ENCODE results near the gene FTCD.
"Not testable (repeated sequence)": the region's sequence is repeated elsewhere in the genome, so short reads cannot be mapped to it uniquely, and the experiment has no call there.

The FTCD gene

DNA sequence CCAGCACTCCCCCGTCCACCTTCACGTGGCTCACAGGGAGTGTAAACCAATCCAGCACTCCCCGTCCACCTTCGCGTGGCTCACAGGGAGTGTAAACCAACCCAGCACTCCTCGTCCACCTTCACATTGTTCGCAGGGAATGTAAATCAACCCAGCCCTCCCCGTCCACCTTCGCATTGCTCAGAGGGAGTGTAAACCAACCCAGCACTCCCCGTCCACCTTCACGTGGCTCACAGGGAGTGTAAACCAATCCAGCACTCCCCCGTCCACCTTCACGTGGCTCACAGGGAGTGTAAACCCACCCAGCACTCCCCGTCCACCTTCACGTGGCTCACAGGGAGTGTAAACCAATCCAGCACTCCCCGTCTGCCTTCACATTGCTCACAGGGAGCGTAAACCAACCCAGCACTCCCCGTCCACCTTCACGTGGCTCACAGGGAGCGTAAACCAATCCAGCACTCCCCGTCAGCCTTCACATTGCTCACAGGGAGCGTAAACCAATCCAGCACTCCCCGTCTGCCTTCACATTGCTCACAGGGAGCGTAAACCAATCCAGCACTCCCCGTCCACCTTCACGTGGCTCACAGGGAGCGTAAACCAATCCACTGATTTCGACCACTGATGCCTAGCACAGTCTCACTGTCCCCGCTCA, 14.9 kb downstream of the FTCD start:
- not testable (repeated sequence) for DNase-seq (ENCODE audit: low read depth in 3 of 3, low spot score in 1 of 3)

- no peak for DNase-seq (ENCODE audit: low read depth in 3 of 3, low spot score in 1 of 3)
Observed at GRCh38 chr21:46139686-46140085, 15.7 kb downstream of the FTCD start.

DNA sequence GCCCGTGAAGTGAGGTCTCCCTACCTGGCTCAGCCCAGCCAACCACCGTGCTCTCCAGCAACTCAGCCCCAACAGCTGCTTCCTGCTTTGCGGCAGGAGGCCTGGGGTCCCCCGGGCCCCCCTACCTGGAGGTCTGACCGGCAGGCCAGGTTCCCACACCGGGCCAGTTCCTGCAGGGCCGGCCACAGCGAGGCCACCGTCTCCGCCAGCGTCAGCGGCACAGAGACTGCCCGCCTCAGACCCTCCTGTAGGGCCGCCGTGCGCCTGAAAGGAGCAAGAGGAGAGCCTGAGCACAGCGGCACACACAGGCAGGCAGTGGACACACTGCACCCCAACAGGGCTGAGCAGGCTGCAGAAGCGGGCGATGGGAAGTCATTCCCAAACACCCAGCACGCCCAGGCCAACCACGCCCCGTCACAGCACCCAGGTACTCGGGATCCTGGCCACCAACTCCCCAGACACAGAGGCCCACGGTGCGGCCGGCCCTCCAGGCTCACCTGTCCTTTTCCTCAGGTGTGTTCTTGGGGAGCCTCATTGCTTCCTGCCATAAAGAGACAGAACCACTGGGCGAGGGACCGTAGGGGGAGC, 16.9 kb downstream of the FTCD start:
- no peak for DNase-seq (ENCODE audit: low read depth in 3 of 3, low spot score in 1 of 3)

DNA sequence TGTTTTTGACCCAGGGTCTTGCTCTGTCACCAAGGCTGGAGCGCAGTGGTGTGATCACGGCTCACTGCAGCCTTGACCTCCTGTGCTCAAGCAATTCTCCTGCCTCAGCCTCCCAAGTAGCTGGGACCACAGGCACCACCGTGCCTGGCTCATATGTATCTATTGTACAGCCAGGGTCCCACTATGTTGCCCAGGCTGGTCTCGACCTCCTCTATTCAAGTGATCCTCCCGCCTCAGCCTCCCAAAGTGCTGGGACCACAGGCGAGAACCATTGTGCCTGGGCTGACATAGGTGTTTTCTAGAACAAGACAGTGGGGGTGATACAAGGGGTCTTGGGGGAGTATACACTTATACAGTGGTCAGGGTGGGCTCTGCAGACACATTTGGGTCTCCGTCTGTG, 17.5 kb downstream of the FTCD start:
- DNase-seq (ENCODE audit: low read depth in 3 of 3, low spot score in 1 of 3) = no peak

DNA sequence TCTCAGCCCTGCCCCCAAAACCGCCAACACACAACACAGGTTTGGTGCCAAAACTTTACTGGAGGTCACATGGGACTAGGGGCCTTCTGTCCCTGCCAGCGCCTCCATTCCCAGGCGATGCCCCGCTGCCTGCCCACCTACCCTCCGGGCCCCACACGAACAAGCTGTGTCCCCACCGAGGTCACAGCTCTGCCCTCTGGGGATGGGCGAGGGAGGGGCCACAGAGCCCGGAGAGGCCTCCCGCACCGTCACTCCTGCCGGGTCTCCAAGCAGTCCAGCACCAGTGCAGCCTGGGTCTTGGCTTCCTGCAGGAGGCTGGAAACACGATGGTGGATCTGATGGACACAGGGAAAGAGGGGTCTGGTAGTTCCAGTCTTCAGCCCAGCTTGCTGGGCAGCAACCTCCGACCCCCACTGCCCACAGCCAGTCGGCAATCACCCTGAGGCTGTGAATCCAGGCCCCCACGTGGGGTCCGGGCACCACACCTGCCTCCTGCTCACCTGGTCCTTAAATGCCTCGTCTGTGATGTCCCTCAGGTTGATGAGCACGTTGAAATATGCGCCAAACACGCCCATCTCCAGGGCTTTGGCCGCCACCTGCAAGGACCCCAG, 18.5 kb downstream of the FTCD start:
- no peak for DNase-seq (ENCODE audit: low read depth in 3 of 3, low spot score in 1 of 3)

DNA sequence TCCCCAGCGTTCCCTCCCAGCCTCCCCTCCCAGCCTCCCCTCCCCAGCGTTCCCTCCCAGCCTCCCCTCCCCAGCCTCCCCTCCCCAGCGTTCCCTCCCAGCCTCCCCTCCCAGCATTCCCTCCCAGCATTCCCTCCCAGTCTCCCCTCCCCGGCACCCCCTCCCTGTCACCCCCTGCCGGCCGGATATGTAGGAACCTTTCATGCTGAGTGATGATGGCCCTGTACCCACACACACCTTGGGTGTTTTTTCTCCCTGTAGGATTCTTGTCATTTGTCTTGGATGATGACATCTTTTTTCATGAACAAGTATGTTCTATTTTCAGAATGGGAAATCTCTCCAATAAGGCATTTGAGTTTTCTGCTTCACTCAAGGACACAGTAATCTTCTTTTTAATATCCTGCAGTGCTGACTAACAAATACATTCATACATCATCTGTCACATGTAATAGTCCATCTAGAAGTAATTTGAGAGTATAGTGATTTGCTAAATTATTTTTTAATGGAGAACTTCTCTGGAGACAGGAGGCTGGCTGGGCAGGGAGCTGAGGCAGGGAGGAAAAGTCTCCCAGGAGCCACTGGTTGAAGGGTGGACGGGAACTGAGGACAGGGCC, 19.5 kb downstream of the FTCD start:
- DNase-seq (ENCODE audit: low read depth in 3 of 3, low spot score in 1 of 3) = no peak

DNA sequence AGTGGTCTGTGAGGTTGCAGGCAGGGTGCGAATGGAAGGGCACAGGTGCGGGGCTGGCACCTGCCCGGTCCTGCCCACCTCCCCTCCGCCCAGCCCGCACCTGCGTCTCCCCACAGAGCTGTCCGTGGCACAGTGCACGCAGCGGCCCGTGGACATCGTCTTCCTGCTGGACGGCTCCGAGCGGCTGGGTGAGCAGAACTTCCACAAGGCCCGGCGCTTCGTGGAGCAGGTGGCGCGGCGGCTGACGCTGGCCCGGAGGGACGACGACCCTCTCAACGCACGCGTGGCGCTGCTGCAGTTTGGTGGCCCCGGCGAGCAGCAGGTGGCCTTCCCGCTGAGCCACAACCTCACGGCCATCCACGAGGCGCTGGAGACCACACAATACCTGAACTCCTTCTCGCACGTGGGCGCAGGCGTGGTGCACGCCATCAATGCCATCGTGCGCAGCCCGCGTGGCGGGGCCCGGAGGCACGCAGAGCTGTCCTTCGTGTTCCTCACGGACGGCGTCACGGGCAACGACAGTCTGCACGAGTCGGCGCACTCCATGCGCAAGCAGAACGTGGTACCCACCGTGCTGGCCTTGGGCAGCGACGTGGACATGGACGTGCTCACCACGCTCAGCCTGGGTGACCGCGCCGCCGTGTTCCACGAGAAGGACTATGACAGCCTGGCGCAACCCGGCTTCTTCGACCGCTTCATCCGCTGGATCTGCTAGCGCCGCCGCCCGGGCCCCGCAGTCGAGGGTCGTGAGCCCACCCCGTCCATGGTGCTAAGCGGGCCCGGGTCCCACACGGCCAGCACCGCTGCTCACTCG, 23.3 kb downstream of the FTCD start:
- no peak for DNase-seq (ENCODE audit: low read depth in 3 of 3, low spot score in 1 of 3)

- no peak for DNase-seq (ENCODE audit: low read depth in 3 of 3, low spot score in 1 of 3)
Observed at GRCh38 chr21:46131588-46131837, 23.9 kb downstream of the FTCD start.

DNA sequence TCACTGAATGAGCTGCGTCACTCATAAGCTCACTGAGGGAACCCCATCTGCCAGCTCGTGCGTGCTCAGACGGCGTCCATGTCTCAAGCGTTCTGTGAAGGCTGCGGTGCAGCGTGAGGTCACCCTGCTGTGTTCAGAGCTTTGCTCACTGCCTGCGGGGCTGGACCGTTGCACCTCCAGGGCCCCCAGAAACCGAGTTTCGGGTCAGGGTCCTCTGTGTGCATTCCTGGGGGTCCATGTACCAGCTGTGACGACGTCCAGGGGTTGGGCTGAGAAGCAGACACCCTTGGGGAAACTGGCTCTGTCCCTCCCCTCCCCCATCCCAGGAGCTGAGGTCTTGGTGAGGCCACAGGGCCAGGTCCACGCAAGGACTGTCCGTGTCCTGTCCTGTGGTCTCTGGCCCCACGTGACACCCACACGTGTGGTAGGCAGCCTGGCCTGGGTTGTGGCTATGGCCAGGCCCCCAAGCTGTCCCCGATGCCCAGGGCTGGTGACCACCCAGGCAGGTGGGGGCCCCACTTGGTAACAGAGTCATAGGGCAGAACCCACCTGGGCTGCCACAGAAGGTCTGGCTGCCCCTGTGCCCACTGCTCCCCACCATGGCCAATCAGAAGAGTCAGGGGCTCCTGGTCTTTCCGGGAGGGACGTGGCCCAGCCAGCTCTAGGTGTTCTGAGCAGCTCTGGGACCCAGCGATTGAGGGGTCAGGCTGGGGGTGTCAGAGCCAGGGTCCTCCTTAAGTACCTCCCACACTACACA, 24.4 kb downstream of the FTCD start:
- DNase-seq (ENCODE audit: low read depth in 3 of 3, low spot score in 1 of 3) = no peak

- no peak for DNase-seq (ENCODE audit: low read depth in 3 of 3, low spot score in 1 of 3)
Observed at GRCh38 chr21:46129846-46130651, 25.3 kb downstream of the FTCD start.

- DNase-seq (ENCODE audit: low read depth in 3 of 3, low spot score in 1 of 3) = no peak
Observed at GRCh38 chr21:46128933-46129571, 26.3 kb downstream of the FTCD start.

DNA sequence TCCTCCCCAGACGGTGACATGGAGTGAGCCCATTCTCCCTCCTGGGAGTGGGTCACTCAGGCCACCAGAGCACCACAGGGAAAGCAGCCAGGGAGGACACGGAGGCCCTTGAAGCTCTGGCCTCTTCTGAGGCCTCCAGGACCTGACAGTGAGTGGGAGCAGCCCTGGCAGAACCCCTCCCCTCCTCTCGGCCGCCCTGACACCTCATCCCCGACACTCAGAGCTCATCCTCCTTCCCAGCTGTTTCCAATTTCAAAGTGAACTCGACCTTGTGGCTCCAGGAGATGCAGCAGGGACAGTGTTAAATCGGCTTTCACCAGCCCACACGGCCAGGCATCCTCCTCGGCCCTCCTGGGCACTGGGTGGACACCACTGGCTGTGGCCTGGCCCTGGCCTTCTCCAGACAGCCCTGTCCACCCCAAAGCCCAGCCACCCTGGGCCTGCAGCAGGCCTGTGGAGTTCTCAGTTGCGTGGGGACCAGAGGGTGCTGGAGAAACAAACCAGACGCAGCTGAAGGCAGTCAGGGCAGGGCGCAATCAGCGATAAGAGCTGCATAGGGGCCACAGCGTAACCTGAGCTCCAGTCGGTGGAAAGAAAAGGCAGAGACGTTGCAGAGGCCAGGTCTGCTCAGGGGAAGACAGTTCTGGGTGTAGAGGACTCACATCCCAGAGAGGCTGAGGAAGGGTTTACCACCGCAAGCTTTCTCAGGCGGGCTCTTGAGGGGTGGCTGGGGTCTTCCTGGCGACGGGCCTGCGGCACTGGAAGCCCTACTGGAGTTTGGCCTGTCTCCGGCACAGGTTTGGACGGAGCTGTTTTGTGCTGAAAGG, 27.1 kb downstream of the FTCD start:
- no peak for DNase-seq (ENCODE audit: low read depth in 3 of 3, low spot score in 1 of 3)

DNA sequence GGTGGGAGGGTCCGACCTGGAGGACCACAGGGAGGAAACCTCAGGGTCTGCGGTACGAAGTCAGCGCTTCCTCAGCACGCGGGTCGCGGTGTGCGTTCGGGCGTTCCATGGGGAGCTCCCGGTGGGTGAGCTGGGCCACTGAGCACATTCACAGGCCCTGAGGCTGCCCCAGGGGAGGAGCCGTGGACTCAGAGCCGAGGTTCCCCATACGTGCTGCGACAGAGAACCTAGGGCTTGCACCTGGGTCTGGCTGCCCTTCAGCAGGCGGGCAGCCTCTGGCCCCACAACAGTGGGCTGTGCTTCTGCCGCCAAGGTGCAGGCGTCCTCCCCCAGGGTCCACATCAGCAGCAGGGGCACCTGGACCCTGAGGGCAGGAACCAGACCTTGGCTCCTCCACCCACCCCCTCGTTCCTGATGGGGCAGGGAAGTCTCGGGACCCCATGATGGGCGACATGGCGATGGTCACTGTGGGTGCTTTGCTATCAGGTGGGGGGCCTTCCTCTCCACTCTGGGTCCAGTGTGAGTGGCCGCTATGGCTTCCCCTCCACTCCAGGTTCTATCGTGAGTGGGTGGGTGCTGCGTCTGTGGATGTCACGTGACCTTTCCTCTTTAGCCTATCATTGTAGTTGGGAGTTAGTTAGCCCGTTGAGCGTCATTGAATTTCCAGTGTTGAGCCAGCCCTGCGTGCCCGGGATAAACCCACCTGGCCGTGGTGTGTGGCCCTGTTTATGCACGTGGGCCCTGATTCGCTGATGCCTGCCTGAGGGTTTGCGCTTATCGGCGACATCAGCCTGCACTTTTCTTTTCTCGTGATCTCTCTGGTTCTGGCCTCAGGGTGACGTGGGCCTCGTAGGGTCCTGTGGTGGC, 27.9 kb downstream of the FTCD start:
- no peak for DNase-seq (ENCODE audit: low read depth in 3 of 3, low spot score in 1 of 3)

GRCh38 chr21:46126309-46127238, 28.8 kb downstream of the FTCD start:
- DNase-seq (ENCODE audit: low read depth in 3 of 3, low spot score in 1 of 3) = no peak

DNA sequence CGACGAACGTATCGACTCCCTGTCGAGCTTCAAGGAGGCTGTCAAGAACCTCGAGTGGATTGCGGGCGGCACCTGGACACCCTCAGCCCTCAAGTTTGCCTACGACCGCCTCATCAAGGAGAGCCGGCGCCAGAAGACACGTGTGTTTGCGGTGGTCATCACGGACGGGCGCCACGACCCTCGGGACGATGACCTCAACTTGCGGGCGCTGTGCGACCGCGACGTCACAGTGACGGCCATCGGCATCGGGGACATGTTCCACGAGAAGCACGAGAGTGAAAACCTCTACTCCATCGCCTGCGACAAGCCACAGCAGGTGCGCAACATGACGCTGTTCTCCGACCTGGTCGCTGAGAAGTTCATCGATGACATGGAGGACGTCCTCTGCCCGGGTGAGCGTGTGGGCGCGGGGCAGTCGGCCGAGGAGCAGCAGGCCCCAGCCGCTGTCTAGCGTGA, 29.5 kb downstream of the FTCD start:
- DNase-seq (ENCODE audit: low read depth in 3 of 3, low spot score in 1 of 3) = no peak

GRCh38 chr21:46124926-46125845, 30.2 kb downstream of the FTCD start:
- no peak for DNase-seq (ENCODE audit: low read depth in 3 of 3, low spot score in 1 of 3)

Measured in stimulated activated CD4-positive, alpha-beta T cell treated with anti-CD3 and anti-CD28 coated beads, TNF-alpha, amount 100 ng/mL, for 1 hour (primary cell).